GM18909 (cell line): Measurements from ENCODE around the gene MIR17HG.
"Not testable (repeated sequence)": the region's sequence is repeated elsewhere in the genome, so short reads cannot be mapped to it uniquely, and the experiment has no call there.

Source experiments
- ATAC-seq: cut with Tn5 transposase; IDR thresholded peaks from one replicate; pipeline ENCODE4 v1.9.1; 2021; ENCODE audit warnings: mild to moderate bottlenecking; ENCODE audit not compliant: unreplicated experiment, poor library complexity

The MIR17HG gene

DNA sequence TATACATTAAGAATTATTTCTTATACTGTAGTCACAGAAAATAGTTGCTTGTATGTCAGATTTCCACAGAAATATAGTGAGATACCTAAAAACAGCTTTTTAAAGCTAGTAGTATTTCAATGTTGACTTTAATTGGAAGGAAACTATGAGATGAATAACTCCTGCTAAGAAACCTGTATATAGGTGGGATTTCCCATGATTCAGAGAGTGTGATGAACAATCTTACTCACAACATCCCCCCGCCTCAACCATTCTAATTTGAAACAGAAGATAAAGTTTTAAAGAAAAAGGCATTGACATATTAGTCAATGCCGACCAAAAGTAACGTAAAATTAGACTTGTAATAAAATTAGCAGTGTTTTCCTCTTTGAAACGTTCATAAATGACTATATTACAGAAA is 1.4 kb upstream of the MIR17HG start:
- ATAC-seq = no peak

DNA sequence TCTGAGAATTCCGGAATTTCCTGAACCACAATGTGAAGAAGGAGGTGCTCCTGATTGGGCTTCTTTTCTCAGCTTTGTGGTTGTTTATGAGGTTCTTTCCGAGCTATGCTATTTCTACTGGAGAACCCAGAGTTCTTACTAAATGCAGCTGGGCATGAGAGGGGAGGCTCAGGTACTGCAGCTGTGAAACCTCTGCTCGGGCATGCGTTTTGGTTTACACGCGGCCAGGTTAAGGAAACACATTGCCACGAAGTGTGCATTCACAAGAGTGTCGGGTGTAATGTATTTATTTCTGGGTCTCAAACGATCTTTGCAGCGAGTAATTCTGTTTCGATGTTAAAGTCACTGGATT is 661 bp upstream of the MIR17HG start:
- peak; percentile 26 for ATAC-seq

DNA sequence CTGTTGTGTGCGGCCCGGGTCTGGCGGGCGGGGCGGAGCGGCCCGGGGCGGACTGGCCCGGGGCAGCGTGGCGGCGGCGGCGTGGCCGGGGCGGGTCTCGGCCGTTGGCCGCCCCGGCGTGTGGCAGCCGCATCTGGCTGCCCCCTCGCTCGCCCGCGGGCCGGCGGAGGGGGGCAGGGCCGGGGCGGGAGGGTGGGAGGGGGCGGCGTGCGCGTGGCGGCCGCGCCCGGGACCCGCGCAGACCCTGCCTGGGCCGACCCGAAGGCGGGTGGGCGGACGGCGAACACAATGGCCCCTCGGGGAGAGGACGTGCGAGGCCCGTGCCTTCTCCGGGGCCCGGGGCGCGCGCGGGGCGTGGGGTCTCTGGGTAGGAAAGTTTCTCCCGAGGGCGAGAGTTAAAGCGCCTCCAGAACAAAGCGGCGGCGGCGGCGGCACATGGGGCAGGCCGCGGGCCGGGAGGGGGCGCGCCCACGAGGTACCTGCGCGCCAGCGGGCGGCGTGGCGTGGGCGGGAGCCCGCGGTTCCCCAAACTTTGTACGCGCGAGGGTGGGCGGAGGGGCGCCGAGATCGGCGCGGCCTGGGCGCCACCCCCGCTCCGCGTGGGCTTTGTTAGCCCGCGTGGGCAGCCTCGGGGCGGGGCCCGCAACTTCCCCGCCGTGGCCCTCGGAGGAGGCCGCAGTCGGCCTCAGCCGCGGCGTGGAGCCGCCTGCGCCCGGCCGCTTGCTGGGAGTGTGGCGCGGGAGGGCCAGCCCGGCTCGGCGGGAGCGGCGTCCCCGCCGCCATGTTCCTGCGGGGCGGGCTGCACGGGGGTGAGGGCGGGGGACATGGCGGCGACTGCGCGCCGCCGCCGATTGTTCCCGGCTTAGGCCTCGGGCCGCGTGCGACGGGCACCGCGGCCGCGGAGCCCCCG is 764 bp downstream of the MIR17HG start:
- peak; percentile 40 for ATAC-seq

DNA sequence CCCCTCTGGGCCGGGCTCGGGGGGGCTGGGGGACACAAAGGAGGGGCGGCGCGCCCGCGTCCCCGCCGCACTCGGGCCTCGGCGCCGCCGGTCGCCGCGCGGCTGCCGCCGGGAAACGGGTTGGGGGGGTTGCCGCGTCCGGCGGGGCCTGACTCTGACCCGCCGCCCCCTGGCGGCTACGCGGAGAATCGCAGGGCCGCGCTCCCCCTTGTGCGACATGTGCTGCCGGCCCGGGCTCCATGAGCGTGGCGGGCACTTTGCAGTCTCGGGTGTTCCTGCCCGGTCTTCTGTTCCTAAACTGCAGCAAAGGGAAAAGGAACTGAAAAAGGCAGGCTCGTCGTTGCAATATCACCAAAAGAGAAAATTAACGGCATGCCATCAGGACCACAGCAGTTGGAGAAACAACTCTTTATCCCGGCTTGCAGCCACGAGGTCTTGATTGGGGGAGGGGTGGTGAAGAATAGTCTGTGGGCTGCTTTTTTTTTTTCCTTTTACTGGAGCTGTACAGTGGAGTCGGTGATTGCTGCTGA is 1.5 kb downstream of the MIR17HG start:
- peak; percentile 62 for ATAC-seq

DNA sequence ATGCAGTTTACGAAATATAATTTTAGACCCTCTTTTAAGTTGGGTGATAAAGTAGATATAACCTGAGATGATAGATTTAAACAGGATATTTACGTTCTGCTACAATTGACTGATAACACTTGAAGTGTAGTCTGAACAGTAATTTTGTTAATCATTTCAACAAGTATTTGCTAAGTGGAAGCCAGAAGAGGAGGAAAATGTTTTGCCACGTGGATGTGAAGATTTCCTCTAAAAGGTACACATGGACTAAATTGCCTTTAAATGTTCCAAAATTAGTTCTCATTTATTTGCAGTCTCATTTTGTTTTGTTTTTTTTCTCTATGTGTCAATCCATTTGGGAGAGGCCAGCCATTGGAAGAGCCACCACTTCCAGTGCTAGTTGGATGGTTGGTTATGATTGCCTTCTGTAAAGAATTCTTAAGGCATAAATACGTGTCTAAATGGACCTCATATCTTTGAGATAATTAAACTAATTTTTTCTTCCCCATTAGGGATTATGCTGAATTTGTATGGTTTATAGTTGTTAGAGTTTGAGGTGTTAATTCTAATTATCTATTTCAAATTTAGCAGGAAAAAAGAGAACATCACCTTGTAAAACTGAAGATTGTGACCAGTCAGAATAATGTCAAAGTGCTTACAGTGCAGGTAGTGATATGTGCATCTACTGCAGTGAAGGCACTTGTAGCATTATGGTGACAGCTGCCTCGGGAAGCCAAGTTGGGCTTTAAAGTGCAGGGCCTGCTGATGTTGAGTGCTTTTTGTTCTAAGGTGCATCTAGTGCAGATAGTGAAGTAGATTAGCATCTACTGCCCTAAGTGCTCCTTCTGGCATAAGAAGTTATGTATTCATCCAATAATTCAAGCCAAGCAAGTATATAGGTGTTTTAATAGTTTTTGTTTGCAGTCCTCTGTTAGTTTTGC is 2.8 kb downstream of the MIR17HG start:
- no peak for ATAC-seq

DNA sequence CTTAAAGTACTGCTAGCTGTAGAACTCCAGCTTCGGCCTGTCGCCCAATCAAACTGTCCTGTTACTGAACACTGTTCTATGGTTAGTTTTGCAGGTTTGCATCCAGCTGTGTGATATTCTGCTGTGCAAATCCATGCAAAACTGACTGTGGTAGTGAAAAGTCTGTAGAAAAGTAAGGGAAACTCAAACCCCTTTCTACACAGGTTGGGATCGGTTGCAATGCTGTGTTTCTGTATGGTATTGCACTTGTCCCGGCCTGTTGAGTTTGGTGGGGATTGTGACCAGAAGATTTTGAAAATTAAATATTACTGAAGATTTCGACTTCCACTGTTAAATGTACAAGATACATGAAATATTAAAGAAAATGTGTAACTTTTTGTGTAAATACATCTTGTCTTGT is 3.6 kb downstream of the MIR17HG start:
- no peak for ATAC-seq

GRCh38 chr13:91351980-91352379 is 4.5 kb downstream of the MIR17HG start:
- no peak for ATAC-seq

- ATAC-seq = not testable (repeated sequence)
These were observed 5.4 kb downstream of the MIR17HG start for GRCh38 chr13:91352891-91353290.

- no peak for ATAC-seq
These were observed 6.0 kb downstream of the MIR17HG start for GRCh38 chr13:91353494-91353893.

GRCh38 chr13:91355099-91355825 is 7.8 kb downstream of the MIR17HG start:
- ATAC-seq = no peak

GRCh38 chr13:91355826-91356710 is 8.6 kb downstream of the MIR17HG start:
- ATAC-seq = no peak

DNA sequence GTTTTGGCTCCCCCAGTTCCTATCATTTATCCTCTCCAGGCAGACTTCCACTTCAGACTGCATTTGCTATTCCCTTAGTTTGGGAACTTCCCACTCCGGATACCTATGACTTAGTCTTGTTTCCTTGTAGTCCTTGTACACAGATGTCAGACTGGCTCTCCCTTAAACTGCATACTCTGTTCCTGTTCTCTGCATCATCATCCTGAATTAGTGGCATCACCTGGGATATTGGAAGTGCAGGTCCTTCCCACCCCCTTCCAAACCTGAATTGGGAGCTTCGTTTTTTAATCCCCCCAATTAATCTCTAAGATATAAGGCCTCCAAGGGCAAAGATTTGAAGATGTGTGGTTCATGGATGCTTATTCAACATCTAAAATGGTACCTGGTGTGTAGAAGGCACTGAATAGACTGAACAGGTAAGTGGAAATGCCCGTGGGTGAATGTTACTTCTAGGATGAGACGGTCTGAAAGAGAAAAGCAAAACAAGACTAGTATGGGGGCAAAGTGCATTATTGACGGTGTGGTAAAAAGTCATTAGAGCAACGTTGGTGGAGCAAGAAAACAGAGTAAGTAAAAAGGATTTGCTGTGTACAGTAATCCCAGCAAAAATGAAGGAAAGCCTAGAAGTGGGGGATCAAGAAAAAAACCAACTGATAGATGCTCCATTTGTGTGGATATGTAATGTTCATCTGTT is 9.6 kb downstream of the MIR17HG start:
- no peak for ATAC-seq

GRCh38 chr13:91357613-91358386 is 10.3 kb downstream of the MIR17HG start:
- ATAC-seq = no peak

DNA sequence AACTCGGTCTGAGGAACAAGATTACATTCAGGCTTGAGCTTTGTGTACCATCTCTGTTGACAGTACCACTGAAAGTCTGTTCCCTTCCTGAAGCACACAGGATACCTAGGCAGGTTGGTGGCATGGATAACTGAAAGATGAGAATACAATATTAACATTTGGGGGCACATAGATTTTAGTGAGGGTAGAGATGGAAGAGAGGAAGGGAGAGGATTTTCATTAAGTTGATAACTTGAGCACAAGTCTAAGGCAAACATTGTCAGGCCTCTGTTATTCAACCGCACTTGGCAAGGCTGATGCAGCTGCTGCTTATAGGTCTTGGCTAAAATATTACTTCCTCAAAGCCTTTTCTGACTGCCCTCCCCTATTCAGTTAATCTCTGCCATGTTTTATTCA is 10.9 kb downstream of the MIR17HG start:
- ATAC-seq = no peak

DNA sequence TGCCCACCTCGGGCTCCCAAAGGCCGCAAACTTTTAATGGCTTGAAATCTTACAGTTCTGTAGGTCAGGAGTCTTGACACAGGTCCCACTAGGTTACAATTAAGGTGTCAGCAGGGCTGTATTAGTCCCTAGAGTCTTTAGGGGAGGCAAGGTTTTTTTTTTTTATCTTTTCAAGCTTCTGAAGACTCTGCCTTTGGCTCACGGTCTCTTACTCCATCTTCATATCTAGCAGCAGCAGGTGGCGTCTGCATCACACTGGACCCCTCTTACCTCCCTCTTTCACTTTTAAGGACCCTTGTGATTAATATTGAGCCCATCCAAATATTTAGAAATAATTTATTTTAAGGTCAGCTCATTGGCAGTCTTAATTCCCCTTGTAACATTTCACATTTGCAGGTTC is 11.6 kb downstream of the MIR17HG start:
- no peak for ATAC-seq

DNA sequence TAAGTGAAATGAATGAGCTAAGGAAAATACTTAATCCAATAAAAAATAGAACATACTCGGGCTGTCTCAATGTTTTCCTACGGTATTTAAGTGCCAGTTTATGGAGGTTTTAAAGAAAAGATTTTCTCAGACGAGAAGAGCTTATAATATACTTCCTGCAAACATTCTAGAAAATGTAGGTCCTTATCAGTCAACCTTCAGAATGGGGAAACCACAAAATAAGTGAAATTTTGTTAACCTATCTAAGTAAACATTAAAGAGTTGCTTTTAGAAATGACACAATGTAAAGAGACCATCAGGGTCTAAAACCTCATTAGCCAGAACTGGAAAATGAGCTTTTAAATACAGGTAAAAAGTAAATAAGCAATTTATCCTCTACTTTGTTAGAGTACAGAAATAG is 12.1 kb downstream of the MIR17HG start:
- no peak for ATAC-seq

- no peak for ATAC-seq
These were observed 12.8 kb downstream of the MIR17HG start for GRCh38 chr13:91360246-91360751.

GRCh38 chr13:91361755-91362271 is 14.3 kb downstream of the MIR17HG start:
- no peak for ATAC-seq
